Transverse colon (tissue), 4 donors: ENCODE measurements around the gene GRM7.

Experiments used
- CTCF ChIP-seq, 5 experiments: fragments of 200-600 bp in 3 of 5; fragments of 450-650 bp in 2 of 5; sonication (generic) in 3 of 5; IDR thresholded peaks; 1 replicate in 2 of 5; 2 replicates in 3 of 5; pipeline ENCODE4 v1.5.1; 2016 to 2017; ENCODE audit warnings: antibody characterized with exemption in 5 of 5, inconsistent platforms in 3 of 5, mild to moderate bottlenecking in 2 of 5, moderate library complexity in 1 of 5
- POLR2AphosphoS5 ChIP-seq, 3 donors: sonication (generic); formaldehyde crosslinking; IDR thresholded peaks; one replicate each; pipeline ENCODE4 v1.6.1; 2016; ENCODE audit warnings: antibody characterized with exemption in 3 of 3

DNA sequence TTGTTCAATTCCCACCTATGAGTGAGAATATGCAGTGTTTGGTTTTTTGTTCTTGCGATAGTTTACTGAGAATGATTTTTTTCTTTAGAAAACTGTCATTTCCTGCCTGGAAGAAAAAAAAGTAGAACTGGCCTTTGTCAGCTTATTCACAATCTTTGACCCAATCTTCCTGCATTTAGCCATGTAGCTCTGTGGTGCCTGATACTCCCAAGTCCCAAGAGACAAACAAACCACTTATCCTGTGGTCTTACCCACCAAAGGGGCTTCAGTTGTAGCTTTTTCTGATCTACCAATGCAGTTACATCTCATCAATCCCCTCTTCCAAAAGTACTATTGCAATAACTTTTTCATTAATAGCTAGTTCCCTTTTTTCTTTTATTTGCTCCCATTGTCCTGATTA is 444.6 kb downstream of the GRM7 start:
- TF ChIP-seq POLR2AphosphoS5 (IDR thresholded peaks at IDR 0.05): no peak
- TF ChIP-seq CTCF (IDR thresholded peaks at IDR 0.05): no peak
